Muscle of arm (tissue), 12 donors: ENCODE data around the gene METTL8. TPM values are rescaled to one million over a fixed set of nuclear protein-coding genes. Genes with fewer than 3 reads are reported as not detected.

Experiments
- DNase-seq: peaks from one replicate; pipeline ENCODE4 v3.0.0-alpha.2; 2013
- polyA plus RNA-seq, 12 donors: library from polyadenylated mRNA; unstranded; fragments of 120-200 nt; gene quantifications; one replicate each; pipeline ENCODE4 v1.2.1, GENCODE V29; 2013; ENCODE audit not compliant: insufficient read length in 12 of 12

Gene METTL8
- polyA plus RNA-seq, 12 donors: 12.3 to 376 (median 15.6) TPM

DNA sequence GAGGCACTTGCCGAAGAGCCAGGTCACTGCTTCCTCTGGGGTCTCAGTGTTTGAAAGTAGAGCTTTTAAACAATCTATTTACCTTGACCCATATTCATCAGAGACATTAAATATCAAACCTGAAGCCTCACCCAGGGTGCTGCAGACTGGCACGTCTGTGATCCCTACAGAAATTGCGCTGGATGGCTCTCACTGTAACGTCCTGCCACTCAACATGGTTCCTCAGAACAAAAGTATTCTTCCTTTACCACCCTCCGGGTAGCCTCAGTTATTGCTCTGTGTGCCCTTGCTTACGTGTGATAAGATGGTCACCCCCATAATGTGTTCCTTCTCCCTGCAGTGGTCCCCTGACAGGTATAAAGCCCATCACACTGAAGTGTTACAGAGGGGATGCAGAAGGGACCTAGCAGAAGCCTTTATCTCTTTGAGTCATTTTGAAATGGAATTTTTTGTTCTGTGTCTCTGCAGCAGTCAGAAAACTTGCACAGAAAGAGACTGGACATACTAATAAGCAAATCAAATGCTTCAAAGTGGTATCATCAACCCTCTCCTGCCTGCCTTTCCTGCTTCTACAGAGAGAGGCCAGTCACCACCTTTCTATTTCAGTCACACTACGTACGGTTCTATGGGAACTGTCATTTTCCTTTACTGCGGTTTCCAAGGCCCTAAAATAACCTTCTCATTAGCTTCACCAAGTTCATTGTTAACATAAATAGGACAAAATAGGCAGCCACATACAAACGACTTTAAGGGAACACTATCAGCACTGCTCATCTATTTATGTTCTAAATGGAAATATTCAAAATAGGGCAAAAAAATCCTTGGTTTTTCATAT is 86.8 kb downstream of the METTL8 start:
- no peak for DNase-seq

DNA sequence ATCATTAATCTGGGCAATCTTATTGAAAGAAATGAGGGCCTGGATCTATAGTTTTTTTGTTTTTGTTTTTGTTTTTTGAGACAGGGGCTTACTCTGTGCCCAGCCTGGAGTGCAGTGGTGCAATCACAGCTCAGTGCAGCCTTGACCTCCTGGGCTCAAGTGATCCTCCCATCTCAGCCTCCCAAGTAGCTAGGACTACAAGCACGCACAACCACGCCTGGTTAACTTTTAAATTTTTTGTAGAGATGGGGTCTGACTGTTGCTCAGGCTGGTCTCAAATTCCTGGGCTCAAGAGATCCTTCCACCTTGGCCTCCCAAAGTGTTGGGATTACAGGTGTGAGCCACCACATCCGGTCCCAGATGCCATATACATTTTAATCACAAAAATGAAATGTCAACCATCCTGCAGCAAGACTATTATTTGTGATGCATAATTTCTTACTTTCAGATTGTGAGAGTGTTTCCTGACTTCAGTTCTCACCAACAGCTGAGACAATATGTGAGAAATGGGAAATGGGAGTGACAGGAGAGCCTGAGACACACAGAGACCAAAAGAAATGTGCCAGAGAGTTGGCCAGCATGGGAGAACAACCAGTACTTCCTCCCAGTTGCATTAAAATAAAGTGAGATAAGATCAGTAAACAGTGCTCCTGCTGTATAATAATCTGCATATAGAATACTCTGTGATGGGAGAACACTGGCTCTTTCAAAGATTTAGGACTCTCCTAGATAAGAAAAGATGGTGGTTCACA is 87.6 kb downstream of the METTL8 start:
- DNase-seq: no peak

DNA sequence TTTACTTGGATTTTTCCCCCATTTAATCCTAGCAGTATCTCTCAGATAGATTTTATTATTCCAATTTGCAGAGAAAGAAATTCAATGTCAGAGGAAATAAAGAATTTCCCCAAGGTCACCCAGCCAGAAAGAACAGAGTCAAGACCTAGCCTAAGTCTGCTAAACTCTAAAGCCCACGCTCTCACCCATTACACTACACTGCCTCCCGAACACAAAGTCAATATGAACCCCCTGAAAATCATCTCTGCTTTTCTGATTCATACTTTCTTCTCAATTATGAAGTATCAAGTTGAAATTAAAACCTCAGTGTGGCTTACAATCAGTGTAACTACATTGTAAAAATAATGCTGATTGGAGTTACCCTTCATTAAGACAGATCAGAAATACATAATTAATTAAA is 89.6 kb downstream of the METTL8 start:
- DNase-seq: no peak

DNA sequence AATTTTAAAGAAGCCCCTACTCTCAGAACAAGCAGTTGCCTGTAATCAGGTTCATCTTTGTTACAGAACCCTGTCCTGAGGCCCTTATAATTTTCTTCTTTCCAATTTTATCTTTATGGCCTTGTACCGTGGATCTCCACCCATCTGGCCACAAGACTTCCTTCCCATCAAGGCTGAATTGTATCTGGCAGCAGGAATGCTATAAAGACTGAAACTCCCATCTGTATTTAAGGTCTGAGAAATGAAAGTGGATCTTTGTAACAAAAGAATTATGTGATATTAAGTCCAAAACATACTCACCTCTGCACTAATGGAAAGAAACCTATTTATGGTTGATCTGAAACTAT is 91.8 kb downstream of the METTL8 start:
- no peak for DNase-seq

DNA sequence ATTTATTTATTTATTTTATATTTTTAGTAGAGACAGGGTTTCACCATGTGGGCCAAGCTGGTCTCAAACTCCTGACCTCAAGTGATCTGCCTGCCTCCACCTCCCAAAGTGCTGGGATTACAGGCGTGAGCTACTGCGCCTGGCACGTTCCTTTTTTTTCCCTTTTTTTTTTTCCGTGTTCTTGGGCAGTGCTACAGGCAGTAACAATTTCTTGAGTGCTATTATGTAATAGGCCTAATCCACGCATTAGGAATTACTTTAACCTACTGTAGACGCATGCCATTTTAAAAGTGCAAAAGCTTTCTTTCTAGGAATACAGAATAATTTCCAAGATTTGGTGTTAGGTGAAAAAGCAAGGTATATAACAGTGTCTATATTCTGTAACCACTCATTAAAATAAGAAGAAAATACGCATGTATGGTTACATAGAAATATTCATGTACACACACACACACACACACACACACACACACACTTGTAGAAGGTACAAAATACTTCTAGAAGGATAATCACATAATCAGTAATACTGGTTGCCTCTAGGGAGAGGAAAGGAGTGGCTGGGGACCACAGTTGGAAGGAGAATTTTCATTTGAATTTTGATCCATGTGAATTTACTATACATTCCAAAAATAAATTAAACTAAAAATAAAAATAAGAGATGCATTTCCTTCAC is 92.3 kb downstream of the METTL8 start:
- no peak for DNase-seq

DNA sequence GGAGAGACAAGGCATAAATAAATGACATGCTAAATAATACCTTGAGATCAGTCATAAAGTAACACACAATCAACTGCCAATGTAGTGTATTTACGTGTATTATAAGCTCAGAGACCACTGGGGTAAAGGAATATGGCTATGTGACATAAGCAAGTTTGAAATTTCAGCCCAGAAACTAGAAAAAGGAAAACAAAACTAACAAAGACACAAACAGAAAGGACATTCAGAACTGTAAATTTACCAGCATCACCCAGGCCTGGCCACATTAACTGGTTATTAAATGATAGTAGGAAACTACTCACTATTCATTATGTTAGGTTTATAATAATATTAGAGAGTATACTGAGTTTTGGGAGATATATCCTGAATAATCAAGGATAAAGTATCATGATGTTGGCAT is 98.8 kb downstream of the METTL8 start:
- no peak for DNase-seq

DNA sequence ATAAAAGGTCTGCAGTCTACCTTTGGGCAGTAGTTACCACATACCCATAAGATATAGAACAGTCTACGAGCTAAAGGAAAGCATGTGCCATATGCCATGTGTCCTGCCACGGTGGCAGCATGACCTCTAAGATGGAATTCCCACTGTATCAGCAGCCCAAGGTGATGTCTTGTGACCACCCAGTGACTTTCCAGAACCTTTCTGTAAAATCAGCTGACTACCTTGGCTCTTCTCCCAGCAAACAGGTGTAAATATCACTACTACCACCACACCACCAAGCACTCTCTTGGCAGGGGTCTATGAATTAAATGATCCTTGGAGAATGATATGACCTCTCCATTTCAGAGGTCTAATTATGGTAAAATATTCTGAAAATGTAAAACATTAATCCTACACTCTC is 99.6 kb downstream of the METTL8 start:
- DNase-seq: no peak

DNA sequence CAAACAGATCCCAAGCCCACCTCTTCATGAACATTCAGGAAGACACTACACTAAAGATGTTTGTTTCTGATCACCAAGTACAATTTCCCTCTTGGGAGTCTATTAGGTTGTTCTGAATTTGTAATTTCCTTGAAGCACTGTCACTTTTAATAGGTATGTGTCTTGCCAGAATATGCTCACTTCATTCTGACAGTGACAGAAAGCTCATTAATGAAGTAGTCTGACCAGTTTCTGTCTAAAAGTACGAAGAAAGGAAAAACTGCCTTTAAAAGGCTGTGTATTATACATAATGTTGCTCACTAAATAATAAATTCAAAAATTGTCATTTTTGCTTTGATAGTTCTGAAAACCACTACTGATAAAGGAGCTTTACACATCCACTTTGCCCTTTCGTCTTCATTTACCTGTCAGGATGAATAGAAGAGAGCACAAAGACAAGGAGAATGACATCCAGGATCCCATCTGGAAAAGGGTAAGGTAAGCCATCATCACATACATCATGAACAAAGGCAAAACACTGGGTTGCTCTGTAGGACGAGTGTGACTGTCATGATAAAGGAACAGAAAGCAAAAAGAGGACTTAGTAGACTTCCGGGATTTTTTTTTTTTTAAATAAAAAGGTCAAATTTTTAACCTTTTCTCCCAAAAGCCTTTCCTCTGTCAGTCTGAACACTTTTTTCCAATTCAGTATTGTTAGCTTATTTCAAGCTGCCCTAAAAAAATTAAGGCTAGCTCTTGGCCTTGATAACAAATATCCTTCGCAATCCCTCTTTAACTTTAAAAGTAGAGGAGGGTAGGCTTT is 103.4 kb downstream of the METTL8 start:
- DNase-seq: no peak

DNA sequence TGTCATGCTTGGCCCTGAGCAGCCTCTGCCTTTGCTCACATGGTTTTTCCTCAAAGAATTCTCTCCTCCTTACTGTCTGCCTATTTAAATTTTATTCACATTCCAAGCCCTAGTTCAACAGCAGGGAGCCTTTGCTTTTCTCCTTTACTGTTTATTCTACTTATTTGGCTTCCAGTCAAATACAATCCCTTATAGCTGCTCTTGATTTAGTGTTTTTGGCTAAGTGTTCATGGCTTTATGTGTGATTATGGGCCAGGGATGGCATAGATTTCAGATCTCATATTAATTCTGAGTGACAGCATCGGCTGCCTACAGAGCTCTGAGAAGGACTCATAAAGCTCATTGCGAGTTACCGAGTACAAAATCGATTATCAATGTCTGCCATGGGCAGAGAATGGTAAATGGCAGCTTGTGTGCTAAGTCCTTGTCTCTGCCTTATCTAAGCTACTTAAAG is 106.7 kb downstream of the METTL8 start:
- DNase-seq: no peak

DNA sequence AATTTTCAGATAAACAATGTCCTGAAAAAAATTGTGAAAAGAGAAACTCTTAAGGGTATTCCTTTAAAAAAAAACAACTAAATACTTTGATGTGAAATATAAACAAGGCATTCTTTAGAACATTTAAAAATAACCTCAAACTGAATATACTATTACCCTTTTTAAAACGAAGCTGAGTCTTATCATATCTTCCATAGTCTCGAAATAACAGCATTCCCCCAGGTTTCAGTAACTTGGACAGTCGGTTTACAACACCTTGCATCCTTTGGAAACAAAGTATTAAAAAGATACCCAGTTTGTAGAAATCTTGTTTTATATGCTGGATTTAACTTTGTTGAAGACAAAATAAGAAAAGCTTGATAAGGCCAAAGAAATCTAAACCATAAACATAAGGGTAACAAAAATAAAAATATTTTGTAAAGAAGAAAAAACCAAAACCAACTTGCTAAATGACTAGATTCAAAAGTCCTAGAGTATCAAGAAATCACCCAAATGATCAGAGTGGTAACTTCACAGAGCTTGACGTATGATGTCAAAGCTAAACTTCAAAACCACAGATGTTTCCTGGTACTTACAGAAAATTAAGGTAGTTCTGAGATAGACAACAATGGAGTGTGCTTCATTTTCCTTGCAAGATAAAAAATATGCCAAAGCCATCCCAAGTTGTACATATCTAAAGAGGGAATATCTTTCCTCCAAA is 107.8 kb downstream of the METTL8 start:
- no peak for DNase-seq

DNA sequence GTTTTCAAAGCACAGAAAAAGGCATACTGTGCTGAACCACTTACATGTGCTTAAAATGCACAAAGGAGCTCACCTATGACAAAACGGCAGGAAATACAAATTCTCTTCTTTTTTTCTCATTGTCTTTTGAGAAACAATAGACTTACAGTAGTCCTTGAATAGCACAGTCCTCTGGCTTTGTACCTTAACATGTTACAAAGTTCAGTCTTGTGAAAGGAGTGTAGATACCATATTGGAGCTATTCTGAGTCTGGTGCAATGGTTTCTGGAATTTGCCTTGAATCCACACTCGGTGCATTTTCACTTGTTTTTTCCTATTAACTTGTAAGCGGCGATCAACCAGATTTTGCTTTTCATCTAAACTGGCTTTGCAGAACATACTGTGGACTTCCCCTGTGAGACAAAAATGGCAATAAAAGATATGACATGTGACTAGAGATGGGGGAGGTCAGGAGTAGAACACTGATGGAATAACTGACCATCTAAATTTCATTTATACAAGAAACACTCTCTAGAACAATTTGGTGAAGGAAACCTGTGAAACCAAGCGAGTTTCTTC is 109.7 kb downstream of the METTL8 start:
- DNase-seq: no peak

DNA sequence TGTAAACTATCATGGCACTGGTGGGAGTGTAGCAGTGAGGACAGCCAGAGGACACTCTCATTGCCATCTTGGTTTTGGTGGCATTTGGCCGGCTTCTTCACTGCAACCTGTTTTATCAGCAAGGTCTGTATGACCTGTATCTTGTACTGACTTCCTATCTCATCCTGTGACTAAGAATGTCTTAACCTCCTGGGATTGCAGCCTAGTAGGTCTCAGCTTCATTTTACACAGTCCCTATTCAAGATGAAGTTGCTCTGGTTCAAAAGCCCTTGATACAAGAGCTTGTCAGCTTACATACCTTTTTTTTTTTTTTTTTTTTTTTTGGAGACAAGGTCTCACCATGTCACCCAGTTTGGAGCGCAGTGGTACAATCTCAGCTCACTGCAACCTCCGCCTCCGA is 110.9 kb downstream of the METTL8 start:
- no peak for DNase-seq

DNA sequence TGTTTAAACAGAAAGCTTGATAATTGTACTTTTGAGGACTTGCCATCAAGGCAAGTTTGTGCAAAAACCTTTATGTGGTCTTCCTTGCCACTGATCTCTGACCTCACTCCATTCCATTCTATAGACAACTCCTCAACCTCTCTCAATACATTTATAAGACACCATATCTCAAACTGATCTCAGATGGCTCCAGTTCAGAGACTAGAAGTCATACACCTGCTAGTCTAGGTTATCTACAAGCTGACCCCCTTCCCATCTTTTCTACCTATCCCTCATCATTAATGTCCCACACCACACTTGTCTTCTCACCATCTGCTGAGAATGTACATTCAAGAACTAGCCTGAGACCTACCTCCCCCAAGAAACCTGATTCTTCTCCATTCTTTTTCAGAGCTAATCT is 113.1 kb downstream of the METTL8 start:
- no peak for DNase-seq

DNA sequence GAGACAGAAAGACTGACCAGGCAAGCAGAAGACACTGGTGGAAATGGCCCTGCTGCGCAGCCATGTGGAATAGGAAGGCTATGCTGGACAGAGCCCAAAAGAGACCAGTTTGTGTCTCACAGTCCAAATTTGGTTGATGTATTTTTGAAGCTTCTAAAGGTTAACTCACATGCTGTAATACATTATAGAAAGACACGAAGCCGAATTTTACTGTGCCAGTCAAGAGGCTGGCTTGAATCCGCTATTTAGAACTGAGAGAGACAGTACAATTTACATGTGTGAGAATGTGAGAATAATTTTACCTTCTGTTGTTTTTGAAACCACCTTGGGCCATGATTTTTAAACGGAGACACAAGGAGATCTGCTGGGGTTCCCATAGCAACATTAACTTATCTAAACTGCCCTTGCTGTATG is 113.6 kb downstream of the METTL8 start:
- DNase-seq: no peak

DNA sequence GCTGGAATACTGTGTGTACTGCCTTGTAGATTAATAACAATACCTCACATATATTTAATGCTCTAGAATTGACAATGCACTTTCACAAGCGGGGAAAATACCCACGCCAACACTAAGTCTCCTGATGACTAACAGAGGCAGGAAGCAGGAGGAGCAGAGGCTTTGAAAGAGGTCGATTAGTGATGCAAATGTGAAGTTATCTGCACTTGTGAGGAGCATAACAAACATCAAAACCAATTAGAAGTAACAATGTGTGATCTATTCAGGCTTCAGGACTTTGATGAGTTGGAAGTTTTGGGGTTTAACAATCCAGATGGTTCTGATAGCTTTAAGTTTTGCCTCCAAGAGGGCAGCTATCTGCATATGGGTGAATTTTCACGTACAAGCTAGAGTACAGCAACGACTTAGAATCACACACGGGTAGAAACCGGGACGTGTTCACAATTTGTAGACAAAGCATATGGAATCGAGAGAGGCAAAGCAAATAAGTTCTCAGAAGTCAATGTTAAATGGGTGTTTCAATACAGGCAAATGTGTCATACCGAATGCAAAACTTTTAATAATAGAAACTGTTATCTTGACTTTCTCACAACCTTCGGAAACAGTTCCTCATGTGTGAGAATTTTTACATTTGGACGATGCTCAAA is 114.5 kb downstream of the METTL8 start:
- DNase-seq: no peak

DNA sequence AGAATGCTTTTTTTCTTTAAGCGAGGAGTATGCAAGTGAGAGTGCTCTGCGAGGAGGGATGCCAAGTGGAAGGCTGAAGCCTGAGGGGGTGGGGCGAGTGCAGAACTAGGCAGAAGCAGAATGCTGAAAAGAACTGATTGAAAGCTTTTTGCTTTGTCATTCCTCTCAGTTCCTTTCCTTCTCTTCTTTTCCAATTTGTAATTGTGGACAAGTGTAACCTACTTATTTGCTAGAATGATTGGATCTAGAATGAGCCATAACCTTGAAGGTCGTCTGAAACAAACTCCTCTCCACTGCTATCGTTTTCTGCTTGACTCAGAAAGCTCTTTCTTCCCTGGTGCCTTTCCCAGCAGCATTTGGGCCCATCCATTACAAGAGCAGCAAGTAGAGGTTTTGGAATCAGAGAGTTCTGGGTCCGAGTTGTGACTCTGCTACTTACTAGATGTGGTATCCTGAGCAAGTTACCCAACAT is 115.3 kb downstream of the METTL8 start:
- peak; percentile 78 for DNase-seq

DNA sequence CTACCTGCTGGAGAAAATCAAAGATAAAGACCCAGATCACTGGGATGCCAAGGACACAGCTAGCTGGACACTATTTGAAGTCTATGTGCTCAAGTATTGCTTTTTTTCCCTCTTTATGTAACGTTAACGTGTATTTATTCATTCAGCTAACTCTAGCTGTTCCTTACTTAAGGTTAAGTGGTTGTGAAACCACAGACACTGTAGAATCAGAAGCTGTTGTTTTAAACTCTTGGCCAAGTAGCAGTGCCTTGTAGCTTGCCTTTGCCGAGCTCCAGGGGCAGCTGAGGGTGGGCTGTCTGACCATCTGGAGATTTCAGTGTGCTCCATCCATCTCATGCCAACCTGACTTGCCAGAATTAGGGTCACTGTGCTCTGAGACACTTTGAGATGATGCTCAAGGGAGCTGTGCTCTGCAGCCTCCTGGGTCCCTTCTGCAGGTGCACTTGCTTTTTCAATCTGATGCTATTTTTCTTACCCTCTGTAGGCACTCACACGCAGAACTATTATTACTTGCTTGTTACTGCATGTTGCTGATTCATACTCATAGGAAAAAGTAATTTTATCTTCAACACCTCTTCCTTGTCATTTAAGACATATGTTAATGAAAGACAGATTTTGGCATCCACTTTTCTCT is 116.2 kb downstream of the METTL8 start:
- no peak for DNase-seq

DNA sequence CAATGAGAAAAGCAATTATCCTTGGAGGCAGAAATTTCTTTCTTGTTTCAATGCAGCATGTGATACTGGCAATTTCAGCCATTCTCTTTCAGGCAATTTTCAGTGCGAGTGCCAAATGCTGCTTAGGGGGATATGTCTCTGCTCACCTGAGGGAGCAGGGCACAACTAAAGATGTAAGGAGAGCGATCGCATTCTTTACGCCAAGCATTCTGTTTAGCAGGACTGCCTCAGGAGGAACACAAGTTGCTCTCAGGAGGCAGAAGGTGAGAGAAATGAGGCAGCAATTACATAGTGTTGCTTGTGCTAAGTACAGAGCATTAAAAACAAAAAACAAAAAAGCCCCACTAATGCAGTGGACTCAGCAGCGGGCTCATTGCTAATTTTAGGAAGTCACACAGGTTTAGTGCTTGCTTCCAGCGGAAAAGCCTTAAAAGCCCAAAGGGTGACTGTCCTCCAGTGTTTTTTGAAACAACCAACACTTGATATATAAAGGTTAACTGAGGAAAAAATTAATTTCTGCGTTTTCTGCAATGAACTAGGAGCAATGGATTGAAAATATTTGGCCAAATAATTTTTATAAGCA is 116.9 kb downstream of the METTL8 start:
- DNase-seq: no peak

DNA sequence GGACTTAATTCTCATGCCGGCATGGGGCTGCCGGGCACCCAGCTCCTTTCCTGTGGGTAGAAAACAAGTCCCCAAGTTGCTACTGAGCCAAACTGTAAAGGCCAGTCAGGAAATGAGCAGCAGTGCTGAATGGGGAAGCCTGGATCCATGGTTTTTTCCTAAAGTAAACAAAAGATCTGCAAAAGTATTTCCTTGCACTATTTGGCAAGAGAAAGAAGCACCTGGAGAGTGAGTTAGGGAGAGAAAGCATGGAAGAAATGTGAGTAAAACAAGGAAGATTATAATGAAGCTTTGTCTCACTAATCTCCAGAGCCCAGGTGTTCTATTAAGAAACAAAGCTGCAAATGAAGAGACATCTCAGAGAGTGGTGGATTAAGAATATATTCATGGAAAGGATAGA is 117.6 kb downstream of the METTL8 start:
- peak; percentile 41 for DNase-seq
